Type B pancreatic cell (in vitro differentiated cells): ENCODE data around the gene TUG1. TPM values are rescaled to one million over a fixed set of nuclear protein-coding genes. Genes with fewer than 3 reads are reported as not detected.

Experiments used
- DNase-seq: peaks from one replicate; pipeline ENCODE4 v3.0.0; 2021; ENCODE audit warnings: mixed read lengths; ENCODE audit not compliant: unreplicated experiment; ENCODE audit errors: extremely low spot score
- H3K27ac Mint-ChIP-seq: 2 replicates; pipeline ENCODE4 v1.8.0; 2021; ENCODE audit warnings: mild to moderate bottlenecking, mixed read lengths
- H3K27me3 Mint-ChIP-seq: 2 replicates; pipeline ENCODE4 v1.8.0; 2021; ENCODE audit warnings: mixed read lengths
- H3K36me3 Mint-ChIP-seq: 2 replicates; pipeline ENCODE4 v1.8.0; 2021; ENCODE audit warnings: mixed read lengths
- H3K4me1 Mint-ChIP-seq: one replicate; pipeline ENCODE4 v1.8.0; 2021; ENCODE audit warnings: mixed read lengths; ENCODE audit not compliant: unreplicated experiment
- H3K4me3 Mint-ChIP-seq: 2 replicates; pipeline ENCODE4 v1.8.0; 2021; ENCODE audit warnings: mild to moderate bottlenecking, mixed read lengths
- H3K9me3 Mint-ChIP-seq: 2 replicates; pipeline ENCODE4 v1.8.0; 2021; ENCODE audit warnings: mixed read lengths
- total RNA-seq: library from RNA; stranded (reverse); gene quantifications from 2 replicates; pipeline ENCODE4 v1.2.1, GENCODE V29; 2021; ENCODE audit warnings: low replicate concordance
- TF ChIP-seq, protein P1 (sequence below): fragments of 200-600 bp; sonication (generic); conservative IDR thresholded peaks from 2 replicates; pipeline ENCODE4 v1.5.0; 2021; ENCODE audit warnings: antibody characterized with exemption, mild to moderate bottlenecking

Gene TUG1
- total RNA-seq, 1 donor from 2014 or later = 130 TPM

DNA sequence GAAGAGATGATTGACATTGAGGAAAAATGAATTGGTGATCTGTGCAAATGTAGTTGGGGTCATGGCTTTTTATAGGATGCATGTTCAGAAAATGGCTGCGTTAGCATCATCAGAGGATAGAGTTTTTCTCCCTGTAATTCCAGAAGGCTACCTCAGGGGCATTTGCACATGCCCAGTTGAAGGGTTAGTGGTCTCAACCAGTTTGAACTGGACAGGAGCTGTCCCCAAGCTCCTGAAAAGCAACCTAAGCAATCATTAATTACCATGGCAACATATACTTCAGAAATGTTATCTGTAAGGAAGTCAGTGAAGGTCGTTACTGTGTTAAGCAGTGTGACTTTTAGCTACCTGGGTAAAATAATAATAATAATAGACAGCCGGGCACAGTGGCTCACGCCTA lies 29.3 kb downstream of the TUG1 start:
- Mint-ChIP-seq H3K4me1 (no peaks in the 10 kb centered on the region), H3K27ac (no peak overlapping the region), H3K4me3 (no peak overlapping the region), H3K9me3 (no peaks in the 10 kb centered on the region), H3K27me3 (no peaks in the 10 kb centered on the region), H3K36me3 (no peaks in the 10 kb centered on the region)
- DNase-seq = no peak
- TF ChIP-seq, protein P1, sequence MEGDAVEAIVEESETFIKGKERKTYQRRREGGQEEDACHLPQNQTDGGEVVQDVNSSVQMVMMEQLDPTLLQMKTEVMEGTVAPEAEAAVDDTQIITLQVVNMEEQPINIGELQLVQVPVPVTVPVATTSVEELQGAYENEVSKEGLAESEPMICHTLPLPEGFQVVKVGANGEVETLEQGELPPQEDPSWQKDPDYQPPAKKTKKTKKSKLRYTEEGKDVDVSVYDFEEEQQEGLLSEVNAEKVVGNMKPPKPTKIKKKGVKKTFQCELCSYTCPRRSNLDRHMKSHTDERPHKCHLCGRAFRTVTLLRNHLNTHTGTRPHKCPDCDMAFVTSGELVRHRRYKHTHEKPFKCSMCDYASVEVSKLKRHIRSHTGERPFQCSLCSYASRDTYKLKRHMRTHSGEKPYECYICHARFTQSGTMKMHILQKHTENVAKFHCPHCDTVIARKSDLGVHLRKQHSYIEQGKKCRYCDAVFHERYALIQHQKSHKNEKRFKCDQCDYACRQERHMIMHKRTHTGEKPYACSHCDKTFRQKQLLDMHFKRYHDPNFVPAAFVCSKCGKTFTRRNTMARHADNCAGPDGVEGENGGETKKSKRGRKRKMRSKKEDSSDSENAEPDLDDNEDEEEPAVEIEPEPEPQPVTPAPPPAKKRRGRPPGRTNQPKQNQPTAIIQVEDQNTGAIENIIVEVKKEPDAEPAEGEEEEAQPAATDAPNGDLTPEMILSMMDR = no peak

DNA sequence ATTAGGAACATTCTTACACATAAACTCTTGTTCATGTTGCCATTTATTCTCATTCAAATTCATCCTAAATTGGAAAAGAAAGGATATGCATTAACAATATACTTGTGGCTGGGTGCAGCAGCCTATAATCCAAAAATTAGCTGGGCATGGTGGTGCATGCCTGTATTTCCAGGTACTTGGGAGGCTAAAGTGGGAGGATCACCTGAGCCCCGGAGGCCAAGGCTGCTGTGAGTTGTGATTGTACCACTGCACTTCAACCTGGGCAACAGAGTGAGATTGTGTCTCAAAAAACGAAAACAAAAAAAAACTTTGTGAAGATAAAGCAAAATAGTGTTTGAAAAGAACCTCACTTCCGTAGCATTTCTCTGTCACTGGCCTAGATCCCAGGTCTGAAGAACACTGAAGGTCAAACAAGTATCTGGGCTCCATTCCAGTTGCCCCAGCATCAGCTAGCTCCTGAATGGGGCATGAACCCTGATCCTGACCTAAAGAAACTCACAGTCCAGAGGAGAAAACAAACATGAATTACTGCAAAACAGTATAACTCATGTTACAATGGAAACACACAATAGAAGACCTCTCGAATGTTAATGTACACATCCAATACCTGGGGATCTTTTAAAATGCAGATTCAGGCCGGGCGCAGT lies 32.2 kb downstream of the TUG1 start:
- TF ChIP-seq, protein P1 = no peak
- H3K36me3 Mint-ChIP-seq = no peaks in the 10 kb centered on the region
- H3K4me1 Mint-ChIP-seq = no peaks in the 10 kb centered on the region
- H3K4me3 Mint-ChIP-seq = no peak overlapping the region
- no peaks in the 10 kb centered on the region for H3K9me3 Mint-ChIP-seq
- no peaks in the 10 kb centered on the region for H3K27me3 Mint-ChIP-seq
- no peak for DNase-seq
- no peak overlapping the region for H3K27ac Mint-ChIP-seq

DNA sequence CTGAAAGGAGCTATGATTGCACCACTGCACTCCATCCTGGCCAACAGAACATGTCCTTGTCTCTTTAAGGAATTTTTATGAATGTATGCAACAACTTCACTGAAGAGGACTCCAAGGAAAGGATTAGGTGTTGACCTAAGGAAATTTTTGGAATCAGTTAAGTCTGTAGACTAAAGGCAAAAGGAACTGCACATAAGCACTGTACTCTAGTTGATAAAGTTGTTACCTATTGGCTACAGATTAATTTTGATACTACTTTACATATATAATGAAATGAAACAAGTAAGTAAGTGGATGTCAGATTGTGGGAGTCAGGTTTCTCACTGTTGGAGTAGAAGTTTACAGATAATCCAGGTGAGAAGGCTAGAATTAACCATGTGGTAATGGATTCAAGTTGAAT lies 36.5 kb downstream of the TUG1 start:
- Mint-ChIP-seq H3K27me3 (no peaks in the 10 kb centered on the region), H3K4me3 (no peak overlapping the region), H3K36me3 (no peaks in the 10 kb centered on the region), H3K27ac (no peak overlapping the region), H3K9me3 (no peaks in the 10 kb centered on the region), H3K4me1 (no peaks in the 10 kb centered on the region)
- TF ChIP-seq, protein P1 = no peak
- DNase-seq = no peak

DNA sequence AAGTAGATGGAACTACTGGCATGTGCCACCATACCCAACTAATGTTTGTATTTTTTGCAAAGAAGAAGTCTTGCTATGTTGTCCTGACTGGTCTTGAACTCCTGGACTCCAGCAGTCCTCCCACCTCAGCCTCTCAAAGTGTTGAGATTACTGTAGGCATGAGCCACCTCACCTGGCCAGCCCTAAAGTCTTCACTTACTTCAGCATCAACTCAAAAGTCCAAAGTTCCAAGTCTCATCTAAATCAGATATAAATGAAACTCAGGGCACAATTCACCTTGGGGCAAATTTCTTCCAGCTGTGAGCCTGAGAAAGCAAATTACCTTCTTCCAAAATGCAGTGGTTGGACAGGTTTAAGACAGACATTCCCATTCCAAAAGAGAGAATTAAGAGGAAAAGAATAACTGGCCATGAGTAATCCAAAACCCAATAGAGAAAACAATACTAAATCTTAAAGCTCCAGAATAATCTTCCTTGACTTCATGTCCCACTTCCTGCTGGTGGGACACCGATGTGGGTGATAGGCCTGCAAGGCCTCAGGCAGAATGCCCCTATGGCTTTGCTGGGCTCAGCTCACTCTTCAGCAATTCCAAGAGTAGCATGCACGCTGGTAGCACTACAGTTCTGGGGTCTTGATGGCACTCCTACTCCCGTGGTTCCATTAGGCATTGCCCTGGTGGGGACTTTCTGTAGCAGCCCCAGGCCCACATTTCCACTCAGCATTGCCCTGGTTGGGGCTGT lies 50.3 kb downstream of the TUG1 start:
- H3K4me3 Mint-ChIP-seq = no peak overlapping the region
- TF ChIP-seq, protein P1 = no peak
- no peaks in the 10 kb centered on the region for H3K36me3 Mint-ChIP-seq
- no peaks in the 10 kb centered on the region for H3K27me3 Mint-ChIP-seq
- no peaks in the 10 kb centered on the region for H3K4me1 Mint-ChIP-seq
- no peaks in the 10 kb centered on the region for H3K9me3 Mint-ChIP-seq
- no peak overlapping the region for H3K27ac Mint-ChIP-seq
- DNase-seq = no peak

DNA sequence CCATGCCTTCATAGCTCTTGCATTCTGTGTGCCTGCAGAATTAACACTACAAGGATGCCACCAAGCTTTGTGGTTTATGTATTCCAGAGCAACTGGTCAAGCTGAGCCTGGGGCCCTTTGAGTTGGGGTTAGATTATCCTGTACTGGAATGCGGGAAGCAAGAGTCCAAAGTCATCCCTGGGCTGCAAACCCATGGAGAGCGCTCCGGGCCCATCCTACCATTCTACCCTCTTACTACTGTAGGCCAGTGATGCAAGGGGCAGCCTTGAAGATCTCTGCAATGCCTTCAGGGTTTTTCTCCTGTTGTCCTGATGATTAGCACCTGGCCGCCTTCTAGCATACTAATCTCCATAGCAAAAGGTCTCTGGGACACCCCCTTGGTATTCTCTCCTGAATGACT lies 51.3 kb downstream of the TUG1 start:
- Mint-ChIP-seq H3K4me3 (no peak overlapping the region), H3K4me1 (no peaks in the 10 kb centered on the region), H3K27ac (no peak overlapping the region), H3K27me3 (no peaks in the 10 kb centered on the region), H3K36me3 (no peaks in the 10 kb centered on the region), H3K9me3 (no peaks in the 10 kb centered on the region)
- TF ChIP-seq, protein P1 = no peak
- DNase-seq = no peak
